NCI-H2196 (cell line): Measurements from ENCODE around the gene GDF10.

Source experiments
- DNase-seq: peaks from one replicate; lab custom pipeline; 2025; ENCODE audit not compliant: unreplicated experiment; lab: John Stamatoyannopoulos, UW

The GDF10 gene

DNA sequence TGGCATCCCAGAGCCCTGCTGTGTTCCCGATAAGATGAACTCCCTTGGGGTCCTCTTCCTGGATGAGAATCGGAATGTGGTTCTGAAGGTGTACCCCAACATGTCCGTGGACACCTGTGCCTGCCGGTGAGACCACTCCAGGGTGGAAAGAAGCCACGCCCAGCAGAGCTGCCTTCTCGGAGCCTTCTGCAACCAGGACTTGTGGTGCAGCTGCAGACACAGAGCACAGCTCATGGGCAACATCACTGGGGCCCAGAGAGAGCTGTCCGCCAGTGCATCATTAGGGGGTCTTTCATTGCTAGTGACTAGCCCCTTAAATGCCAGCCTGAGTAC, 12.6 kb downstream of the GDF10 start:
- DNase-seq, result no peak

DNA sequence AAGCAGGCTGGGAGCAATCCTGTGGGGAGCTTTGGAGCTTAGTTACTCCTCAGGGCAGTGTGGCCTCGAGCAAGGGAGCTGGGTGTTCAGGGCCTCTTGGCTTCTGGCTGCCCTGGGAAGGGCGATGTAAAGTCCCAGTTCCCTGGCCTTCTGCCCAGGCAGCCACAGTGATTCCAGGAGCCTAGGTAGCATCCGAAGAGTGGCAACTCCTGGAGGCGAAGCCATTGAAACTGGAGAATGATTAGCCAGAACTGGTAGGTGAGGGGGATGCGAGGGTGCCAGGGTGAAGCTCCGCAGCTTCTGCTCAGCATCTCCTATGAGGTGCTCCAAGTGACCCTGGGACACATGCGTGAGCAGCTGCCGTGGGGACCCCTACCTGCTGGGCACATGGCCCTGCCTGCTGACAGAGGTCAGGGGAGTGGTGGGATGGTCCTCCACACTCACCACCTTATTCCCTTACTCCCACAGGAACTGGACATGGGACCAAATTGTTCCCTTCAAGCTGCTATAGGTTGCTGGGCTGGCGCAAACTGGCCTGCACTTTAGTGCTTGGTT, 14.5 kb downstream of the GDF10 start:
- DNase-seq, result no peak

DNA sequence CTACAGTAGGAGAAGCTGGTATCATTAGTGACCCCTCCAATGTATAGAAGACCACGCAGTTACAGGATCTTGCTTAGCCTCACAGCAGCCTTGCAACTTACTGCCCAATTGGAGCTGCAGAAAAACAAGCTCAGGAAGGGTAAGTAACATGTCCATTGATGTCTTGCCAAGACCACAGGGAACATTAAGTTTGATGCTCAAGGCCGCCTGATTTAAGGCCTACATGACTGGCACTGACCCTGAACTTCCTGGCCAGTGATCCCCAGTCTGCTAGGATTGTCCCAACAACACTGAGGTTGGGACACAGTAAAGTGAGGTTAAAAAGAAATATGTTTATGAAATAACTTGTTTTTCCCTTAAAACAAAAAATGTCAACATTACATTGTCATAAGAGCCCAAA, 15.4 kb downstream of the GDF10 start:
- DNase-seq, result no peak

DNA sequence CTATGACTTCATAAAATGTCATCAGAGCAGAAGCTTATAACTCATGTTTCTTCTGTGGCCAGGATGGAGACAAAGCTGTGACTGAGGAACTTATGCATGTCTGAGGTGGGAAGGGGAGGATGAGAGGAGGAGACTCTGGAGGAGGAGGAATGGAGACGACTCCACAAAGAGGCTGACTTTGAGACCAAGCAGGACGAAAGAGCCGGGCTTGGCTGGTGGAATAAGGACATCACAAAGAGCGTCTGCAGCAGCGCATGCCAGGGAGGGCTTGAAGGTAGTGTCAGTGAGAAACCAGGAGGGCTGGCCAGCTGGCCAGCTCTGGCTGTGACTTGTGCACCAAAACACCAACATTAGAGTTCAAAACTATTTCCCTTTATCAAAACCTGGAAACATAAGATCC, 16.1 kb downstream of the GDF10 start:
- DNase-seq, result no peak

DNA sequence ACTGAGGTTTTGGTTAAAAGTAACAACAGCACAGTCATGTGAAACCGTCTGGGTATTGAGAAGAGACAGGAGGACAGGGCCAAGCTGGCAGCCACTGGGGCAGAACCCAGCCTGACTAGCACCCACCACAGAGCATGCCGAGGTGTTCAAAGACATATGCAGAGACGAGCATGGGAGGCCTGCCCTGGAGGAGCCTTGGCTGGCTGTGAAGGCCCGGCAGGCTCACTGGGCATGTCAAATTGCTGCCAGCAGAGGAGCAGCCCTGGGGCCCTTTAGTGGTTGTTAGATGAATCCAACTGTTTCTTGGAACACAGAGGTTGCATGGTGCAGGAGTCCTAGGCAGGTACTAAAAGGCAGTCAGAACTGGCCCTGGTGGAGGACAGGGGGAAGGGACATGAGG, 17.3 kb downstream of the GDF10 start:
- DNase-seq, result no peak

DNA sequence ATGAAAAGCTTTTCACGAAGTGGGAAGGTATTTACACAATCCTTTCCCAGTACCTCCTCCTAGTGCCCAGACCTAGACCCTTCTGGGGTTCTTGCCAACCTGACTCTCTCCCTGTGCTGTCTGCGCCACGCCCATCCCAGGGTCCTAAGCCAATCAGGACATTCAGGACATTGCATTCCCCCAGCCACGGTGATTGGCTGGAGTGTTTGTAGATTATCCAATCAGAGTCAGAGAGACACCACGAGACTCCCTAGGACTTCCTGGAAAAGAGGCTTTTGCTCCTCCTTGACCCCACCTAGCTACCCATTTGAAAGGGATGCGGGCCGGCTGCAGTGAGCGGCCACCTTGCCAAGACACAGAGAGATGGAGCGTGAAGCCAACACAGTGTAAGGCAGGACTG, 18.7 kb downstream of the GDF10 start:
- no peak for DNase-seq

DNA sequence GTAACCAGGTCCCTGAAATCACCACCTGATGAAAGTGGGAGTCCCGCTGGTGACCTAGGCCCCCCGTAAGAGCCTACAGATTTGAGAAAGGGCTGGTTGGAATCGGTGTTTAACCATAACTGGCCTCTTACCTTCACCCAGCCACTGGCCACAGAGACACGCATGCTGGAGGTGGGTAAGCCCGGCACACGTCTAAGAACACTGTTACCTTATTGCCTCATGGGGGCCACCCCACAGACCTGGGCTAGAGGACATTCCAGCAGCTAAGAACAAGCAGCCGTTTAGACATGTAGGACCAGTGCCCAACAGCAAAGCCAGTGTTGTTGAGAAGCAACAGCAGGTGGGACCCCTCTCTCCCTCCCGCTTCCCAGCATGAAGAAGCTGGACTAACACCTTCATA, 19.8 kb downstream of the GDF10 start:
- DNase-seq, result no peak

DNA sequence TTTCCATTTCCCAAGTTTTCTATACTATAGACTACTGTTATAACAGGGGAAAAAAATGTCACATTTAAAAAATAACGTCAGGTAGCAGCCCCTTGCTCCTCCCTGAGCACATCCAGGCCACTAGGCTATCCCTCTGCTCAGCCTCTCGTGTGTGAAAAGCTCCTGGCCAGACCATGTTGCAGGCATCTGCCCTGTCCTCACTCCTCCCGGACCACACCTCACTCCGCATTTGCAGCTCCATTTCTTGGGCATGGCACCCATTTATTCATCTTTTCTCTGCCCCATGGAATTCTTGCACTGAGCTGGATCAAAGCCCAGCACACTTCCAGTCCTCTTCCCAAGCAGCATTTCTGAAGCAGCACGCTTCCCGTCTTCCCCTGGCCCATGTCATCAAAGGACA, 20.8 kb downstream of the GDF10 start:
- no peak for DNase-seq

DNA sequence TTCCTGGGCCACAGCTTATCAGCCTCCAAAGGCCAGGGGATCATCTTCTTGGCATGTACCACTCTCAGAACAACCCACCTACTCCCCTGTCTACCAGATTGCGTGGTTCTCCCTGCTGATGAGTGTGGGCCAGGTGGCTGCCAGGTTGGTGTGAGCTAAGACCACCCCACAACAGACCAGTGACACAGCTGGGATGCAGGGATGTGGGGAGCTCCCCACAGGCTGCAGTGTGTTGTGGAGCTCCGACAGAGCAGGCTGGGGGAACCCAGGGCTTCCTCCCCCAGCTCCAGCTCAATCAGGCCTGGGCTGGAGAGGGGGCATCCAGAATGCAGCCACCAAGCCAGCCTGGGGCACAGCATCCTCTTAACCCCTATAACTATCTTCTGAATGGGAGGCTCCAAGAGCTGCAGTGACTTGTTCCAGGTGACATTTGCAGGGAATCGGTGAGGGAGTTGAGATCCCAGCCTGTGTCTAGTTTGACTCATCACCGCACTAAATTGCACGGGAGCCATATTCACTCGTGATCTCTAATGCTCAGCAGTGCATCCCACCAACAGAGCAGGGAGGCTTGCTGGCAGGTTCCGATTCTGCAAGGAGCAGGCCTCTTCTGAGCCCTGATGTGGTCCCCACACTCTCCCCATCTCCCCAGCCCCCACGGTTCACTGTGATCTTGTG, 21.7 kb downstream of the GDF10 start:
- no peak for DNase-seq

DNA sequence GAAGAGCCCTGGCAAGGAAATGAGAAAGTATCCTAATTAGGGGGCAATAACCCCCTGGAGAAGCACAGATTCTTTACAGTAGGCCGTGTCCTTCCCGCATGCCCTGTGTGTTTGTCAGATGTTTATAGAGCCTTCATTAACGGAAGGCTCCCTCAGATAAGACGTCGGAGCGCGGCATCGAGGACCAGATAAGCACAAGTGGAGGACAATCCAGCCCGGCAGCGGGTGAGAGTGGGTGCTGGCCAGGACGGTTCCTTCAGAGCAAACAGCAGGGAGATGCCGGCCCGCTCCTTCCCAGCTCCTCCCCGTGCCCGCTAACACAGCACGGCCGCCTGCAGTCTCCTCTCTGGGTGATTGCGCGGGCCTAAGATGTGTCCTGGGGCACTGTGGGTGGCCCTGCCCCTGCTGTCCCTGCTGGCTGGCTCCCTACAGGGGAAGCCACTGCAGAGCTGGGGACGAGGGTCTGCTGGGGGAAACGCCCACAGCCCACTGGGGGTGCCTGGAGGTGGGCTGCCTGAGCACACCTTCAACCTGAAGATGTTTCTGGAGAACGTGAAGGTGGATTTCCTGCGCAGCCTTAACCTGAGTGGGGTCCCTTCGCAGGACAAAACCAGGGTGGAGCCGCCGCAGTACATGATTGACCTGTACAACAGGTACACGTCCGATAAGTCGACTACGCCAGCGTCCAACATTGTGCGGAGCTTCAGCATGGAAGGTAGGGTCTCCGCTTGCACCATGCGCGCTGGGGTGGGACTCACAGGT, 22.5 kb downstream of the GDF10 start, which contains the start of gene GDF2:
GDF2 (plus strand) TSS at position 155 of the 762 bp plus-strand sequence; CDS start at position 370, 215 bp downstream.
- no peak for DNase-seq

DNA sequence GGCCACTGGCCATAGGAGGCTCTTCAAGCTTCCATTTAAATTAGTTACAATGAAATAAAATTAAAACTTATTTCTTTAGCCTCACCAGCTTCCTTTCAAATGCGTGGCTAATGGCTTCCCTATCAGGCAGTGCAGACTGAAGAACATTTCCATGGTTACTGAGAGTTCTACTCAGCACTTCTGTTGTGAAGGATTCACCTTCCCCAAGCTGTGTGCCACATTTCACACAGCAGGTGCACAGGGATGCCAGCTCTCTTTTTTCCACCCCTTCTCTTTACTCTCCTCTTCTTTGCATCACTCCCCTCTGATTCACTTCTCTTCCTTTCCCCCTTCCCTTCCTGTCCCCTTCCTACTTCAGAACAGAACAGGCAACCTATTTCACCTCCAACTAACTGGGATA, 23.1 kb downstream of the GDF10 start:
- DNase-seq, result no peak

DNA sequence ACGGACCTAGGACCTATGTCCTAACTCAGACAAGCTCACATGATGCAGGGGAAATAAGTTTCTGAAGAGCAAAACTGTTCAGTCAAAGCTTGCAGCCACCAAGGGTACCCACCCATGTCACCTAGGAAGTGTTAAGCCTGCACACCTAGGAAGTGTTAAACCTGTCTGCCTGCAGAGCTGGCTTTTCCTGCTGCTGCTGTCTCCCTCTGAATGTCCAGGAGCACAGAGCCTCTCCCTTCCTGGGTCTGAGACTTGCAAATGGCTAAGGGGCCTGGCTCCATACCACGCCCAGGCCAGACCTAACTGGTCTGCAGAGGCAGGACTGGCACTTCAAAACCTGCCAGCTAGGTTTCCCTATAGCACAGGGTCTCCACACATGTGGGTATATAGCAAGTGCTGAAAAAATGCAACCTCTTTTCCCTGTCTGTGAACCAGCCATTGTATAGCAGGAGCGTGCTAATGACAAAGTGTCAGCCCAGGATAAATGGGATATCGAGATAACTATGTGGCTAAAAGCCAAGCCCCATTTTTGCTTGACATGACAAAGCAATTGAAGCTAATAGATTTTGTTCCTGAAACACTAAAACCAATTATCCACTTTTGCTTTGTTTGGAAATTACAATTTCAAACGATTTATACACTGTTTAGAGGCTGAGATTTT, 23.8 kb downstream of the GDF10 start:
- DNase-seq, result no peak

DNA sequence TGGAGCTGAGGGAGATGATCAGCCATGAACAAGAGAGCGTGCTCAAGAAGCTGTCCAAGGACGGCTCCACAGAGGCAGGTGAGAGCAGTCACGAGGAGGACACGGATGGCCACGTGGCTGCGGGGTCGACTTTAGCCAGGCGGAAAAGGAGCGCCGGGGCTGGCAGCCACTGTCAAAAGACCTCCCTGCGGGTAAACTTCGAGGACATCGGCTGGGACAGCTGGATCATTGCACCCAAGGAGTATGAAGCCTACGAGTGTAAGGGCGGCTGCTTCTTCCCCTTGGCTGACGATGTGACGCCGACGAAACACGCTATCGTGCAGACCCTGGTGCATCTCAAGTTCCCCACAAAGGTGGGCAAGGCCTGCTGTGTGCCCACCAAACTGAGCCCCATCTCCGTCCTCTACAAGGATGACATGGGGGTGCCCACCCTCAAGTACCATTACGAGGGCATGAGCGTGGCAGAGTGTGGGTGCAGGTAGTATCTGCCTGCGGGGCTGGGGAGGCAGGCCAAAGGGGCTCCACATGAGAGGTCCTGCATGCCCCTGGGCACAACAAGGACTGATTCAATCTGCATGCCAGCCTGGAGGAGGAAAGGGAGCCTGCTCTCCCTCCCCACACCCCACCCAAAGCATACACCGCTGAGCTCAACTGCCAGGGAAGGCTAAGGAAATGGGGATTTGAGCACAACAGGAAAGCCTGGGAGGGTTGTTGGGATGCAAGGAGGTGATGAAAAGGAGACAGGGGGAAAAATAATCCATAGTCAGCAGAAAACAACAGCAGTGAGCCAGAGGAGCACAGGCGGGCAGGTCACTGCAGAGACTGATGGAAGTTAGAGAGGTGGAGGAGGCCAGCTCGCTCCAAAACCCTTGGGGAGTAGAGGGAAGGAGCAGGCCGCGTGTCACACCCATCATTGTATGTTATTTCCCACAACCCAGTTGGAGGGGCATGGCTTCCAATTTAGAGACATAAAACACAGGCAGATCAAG, 25.6 kb downstream of the GDF10 start:
- no peak for DNase-seq

DNA sequence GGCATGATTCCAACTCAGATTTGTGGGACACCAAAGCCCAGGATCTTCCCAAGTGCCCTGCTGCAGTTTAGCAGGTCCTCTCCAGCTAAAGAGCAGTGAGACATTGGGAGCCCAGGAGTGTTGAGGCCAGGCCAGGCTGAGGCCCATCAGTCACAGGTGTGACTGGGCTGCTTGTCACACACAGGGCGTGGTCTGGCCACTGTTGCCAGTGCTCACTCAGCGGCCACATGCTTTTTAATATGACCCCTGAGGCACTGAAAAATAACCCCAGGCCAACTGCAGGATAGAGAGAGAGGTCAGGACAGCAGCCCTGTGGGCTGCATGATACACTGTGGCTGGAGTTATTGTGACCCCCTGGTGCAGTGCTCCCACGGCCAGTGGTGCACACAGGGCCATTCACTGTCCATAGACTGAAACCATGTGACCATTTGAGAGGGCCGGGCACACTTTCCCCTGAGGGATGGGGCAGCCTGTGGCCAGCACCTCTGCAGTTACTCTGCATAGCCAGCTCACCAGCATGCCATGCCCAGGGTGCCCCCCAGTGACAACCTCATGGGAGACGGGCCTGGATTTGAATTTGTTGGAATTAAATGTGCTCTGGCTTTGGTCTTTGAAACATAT, 26.4 kb downstream of the GDF10 start:
- no peak for DNase-seq

DNA sequence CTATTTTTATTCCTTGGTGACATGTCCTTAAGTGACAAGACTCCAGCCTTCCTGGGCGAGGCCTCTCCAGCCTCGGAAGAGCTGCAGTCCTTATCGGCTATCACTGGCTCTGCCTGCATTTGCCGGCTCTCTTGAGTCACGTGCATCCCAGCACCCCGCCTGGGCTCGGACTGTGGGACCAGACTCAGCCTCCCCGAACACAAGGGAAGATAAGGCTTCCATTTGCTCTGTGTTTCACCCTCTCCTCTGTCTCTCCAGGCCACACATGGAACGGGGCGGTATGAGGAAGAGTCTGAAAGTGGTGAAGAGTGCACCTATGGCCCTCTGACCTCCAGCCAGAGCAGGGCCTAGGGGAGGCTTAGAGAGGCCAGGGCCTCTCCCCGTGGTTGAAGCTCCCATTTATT, 26.9 kb downstream of the GDF10 start:
- DNase-seq, result no peak

DNA sequence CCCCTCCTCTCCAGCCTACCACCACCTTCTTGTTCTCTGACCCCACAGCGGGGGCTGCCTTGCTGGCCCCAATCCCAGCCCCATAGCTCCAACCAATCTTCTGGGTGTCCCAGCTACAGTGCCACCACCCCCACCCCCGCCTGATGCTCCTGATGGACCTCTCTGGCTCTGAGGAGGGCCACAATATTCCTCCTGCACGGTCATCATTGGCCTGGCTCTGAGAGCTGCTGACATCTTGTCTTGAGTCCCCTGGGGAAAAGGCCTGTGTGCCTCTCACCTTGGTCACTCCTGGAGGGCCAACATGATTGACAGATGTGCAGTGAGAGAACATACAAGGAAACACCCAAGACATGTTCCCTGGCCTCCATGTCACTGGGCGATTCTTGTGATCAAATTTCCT, 29.9 kb downstream of the GDF10 start:
- DNase-seq, result no peak

DNA sequence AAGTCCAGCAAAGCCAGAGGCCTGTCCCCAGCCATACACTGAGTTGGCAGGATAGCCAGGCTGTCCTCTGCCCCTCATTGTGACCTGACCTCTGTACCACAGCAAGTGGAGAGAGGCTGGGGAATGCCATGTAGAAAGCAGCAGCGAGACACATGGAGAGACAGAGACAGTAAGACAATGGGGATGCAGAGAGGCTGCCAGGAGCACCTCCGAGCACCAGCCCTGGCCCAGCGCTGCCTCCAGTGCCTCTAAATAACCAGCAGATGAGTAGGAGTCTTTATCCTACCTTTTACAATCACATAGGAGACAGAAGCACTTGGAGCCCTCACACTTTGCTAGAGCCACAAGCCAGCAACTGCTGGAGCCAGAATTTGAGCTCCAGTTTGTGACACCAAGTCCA, 30.4 kb downstream of the GDF10 start:
- no peak for DNase-seq

DNA sequence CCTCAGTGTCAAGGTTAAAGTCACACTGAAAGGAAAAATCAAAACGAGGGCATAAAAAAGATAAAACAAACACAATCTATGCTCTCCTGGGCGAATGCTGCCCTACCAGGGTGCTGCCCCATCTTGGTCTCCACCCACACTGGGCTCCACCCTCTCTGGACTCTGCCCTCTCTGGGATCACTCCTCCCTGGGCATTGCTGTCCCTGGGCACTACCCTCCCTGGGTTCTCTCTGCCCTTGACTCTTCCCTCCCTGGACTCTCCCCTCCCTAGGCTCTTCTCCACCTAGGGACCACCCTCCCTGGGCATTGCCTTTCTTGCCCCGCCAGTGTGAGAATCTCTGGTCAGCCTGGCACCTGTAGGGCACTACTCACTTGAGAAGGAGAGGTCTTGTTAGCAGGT, 30.8 kb downstream of the GDF10 start:
- no peak for DNase-seq

DNA sequence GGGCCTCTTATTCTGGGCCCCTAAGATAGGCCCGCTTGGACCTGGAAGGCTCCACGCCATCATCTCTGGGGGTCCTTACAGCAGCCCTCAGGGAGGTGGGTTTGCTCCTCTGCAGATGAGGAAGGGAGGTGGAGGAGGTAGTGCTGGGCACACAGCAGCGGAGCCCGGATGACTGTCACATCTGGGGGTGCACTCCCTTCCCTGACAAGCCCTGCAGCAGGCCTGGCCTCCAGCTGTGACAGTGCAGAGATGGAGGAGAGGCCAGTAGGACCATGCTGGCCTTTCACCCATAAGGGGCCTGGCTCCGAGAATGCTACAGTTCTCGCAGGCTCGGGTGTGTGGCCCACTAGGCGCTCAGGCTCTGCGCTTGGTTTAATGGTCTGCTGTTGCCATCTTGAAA, 31.5 kb downstream of the GDF10 start:
- no peak for DNase-seq

DNA sequence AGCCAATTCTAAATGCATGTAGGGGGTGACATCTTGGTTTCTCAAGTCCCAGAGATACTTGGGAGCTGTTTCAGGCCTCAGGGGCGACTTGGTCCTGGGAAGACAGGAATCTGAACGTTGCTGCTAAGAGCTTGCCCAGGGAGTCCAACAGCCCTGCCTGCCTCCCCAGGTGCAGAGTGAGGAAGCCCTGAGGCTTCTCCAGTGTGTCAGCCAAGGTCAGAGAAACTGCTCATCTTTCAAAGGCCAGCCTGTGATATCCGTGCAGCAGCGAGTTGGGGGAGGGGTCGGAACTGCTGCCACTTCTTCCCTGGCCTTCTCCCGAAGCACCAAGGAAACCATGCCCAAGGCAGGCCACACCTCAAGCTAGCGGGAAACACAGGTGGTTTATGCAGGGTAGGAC, 32.0 kb downstream of the GDF10 start:
- DNase-seq, result no peak
